GM21515 (cell line): ENCODE results near the gene FBXO40.

Source experiments
- ATAC-seq: cut with Tn5 transposase; IDR thresholded peaks from one replicate; pipeline ENCODE4 v1.9.1; 2021; ENCODE audit not compliant: unreplicated experiment

FBXO40 gene

DNA sequence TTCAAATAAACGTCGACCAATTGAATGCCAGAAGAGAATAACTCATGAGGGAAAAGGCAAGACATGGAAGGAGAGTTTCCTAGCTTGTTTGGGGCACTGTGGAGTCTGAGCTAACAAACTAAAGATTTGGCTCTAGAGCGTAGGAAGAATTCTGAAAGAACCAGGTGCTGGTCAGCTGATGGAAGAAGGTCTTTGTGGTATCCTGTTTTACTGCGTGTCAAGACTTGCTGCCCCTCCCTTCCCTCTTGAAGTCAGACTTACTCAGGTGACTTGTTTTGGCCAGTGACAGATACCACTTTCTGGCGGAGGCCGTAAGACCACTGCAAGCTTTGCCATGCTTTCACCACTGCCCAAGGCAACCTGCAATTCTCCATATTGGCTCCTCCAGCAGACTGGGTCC, 68.2 kb downstream of the FBXO40 start:
- ATAC-seq, result no peak

DNA sequence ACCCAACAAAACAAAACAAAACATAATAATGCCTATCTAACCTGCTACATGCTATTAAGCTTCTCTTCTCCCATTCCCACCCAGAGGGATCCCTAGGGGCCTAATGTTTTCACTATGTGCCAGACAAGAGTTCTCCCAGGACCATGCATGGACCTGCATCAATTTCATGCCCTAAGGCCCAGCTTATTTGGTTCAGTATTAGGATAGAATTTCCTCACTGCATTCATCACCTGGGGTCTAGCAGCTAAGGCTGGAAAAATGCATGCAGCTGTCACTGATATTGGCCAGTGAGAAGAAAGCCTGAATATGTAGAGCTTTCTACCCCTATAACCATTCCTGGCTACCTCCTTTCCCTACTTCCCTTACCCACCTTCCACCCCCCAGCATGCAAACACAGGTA, 69.6 kb downstream of the FBXO40 start:
- no peak for ATAC-seq

DNA sequence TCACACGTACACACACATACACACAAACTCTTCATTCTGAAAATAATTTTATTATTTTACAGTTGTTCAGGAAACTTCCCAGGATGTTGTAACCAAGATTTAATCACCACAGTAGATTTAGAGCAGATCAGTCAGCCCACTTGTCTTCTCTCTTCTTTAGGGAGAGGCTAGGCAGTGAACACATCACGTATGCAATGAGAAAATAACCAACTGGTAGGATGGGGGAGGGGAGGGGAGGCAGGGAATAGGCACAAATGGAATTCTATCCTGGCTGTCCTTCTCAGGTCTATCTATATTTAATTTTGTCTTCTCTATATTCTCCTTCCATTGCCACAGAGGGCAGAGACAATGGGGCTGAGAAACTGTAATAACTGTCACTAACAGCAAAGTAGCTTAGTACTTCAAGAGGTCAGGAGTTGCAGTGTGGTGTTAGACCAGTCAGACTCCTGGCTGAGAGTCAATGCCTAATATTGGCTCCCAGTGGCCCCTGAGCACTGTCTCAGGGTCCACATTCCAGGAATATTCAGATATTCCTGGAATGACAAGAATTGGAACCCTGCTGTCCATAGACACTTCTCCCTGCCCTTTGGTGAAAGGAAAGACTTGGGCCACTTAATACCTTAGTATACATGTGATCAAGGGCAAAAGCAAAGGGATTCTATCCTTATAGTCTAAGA, 70.1 kb downstream of the FBXO40 start:
- no peak for ATAC-seq

DNA sequence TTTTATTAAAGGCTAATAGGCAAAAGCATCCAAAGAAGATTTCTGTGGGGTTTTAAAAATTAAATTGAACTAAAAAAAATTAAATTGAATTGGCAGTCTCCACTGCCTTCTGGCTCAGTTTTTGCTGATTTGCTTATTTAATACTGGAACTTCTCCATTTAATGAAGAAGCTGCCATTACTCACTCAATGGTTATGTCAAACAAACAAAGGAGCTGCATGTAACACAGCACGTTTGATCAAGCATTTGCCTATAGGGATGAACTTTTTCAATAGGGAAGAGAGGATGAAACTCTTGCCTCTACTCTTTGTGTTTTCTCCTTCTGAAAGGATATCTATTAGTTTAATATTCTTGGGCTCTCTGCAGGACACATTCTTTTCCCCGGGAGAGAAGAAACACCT, 72.3 kb downstream of the FBXO40 start:
- no peak for ATAC-seq

DNA sequence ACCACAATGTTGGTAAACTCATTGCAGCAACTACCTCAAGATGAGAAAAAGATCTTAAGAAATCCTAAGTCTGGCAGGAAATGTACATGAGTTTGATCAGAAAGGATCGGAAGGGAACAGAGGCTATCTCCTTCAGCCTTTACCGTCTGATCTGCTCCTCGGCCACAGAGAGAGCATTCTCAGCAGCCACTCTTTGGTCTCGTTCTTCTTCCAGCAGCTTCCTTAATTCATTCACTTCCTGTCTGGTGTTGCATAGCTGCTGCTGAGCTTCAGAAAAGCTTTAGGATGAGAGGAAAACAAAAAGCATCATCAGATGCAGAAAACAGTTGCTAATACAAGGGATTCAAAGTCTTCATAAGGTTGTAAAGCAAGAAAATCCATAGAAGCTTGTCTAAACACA, 74.2 kb downstream of the FBXO40 start:
- no peak for ATAC-seq

DNA sequence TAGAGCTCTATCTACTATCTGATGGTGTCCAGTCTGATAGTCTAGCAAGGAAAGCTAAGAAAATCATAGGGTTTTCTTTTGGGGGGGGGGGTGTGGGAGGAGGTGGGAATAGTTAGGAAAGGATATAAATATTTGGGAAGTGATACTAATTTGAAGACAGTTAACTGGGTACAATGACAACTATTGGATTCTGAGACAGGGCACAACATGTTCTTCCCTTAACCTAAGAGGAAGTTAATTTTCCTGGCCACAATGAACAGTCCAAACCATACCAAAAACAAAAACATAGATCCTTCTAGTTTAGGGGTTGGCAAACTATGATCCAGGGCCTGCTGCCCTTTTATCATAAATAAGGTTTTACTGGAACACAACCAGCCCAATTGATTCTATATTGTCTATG, 77.5 kb downstream of the FBXO40 start:
- ATAC-seq, result no peak

DNA sequence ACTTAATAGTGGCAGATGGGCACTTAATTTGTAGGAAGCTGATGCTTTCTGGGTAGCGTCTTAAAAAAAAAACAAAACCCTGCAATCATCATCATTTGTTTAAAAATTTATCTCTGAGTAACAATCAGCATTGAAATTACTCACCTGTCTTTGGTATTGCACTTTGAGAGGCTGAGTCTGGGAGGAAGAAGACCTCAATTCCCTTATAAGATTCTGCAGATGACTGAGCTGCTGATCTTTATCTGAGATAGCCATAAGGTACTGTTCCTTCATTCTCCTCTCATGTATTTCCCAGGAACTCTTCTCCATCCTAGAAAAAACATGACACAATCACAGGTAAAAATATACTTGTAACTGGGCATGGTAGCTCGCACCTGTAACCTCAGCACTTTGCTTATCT, 84.0 kb downstream of the FBXO40 start:
- ATAC-seq, result no peak
